Activated CD4-positive, CD25-positive, alpha-beta regulatory T cell treated with anti-CD3 and anti-CD28 coated beads, Interleukin-2, amount 50 U/mL, for 72 hours (primary cell): ENCODE data around the gene APOL3.
"Not testable (repeated sequence)": the region's sequence is repeated elsewhere in the genome, so short reads cannot be mapped to it uniquely, and the experiment has no call there.

ENCODE experiments used
- DNase-seq: peaks from one replicate; pipeline ENCODE4 v3.0.0; 2021

APOL3 gene

GRCh38 chr22:36099561-36099960 is 61.0 kb downstream of the APOL3 start:
- DNase-seq: not testable (repeated sequence)

GRCh38 chr22:36097880-36098279 is 62.7 kb downstream of the APOL3 start:
- no peak for DNase-seq

- DNase-seq: not testable (repeated sequence)
These were observed 69.8 kb downstream of the APOL3 start for GRCh38 chr22:36090772-36091171.
